HTERT RPE-1 (cell line): ENCODE results near the gene KIR2DL3.
"Not testable (repeated sequence)": the region's sequence is repeated elsewhere in the genome, so short reads cannot be mapped to it uniquely, and the experiment has no call there.

Source experiments
- in situ Hi-C: fragments of 300-500 bp; cut with MboI; formaldehyde crosslinking; loops from 4 replicates; pipeline ENCODE4 v1.14.3; 2020; ENCODE audit warnings: low sequenced_read_pairs

KIR2DL3 gene

GRCh38 chr19:54786091-54786723, 47.9 kb downstream of the KIR2DL3 start:
- in situ Hi-C loops: not testable (repeated sequence)

DNA sequence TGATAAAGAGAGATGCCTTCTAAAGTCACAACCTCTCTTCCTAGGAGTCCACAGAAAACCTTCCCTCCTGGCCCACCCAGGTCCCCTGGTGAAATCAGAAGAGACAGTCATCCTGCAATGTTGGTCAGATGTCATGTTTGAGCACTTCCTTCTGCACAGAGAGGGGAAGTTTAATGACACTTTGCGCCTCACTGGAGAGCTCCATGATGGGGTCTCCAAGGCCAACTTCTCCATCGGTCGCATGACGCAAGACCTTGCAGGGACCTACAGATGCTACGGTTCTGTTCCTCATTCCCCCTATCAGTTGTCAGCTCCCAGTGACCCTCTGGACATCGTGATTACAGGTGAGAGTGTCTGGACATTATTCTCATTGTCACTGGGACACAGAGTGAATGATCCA, 49.8 kb downstream of the KIR2DL3 start:
- in situ Hi-C loops: not testable (repeated sequence)

DNA sequence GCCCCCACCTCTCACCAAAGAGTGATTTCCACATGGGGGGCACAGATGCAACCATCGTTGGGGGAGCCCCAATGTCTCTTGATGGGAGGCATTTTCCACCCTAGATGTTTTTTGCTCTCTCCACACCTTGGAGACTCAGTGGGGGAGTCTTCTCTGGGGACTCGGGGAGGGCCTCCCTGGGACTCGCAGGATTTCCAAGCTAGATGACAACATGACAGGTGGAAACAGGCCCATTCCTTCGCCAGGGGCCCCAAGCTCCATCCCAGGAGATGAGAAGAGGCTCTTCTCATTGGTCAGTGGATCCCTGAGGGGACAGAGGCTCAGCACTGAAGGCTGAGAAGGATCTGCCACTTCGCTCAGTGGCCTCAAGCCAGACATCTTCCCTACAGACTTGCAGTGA, 52.4 kb downstream of the KIR2DL3 start:
- in situ Hi-C loops: no loop called here

GRCh38 chr19:54791476-54791875, 53.2 kb downstream of the KIR2DL3 start:
- in situ Hi-C loops: no loop called here

DNA sequence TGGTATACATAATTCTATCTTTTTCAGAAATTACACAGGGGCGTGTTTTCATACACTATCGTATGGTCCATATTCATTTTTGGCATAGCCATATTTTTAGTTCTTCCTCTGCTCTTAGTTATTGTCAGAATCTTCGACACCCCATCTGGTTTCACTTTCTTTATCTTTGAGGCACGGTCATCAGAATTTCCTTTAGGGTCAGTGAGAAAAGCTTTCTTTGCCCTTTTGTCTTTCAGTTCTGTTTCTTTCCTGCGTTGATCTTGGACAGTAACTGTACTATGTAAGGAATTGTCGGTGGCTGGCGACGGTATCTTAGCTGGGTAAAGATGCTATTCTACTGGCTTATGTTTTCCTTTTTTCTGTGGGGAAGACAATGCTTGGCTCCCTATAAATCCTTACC, 54.5 kb downstream of the KIR2DL3 start:
- in situ Hi-C loops: no loop called here

GRCh38 chr19:54795758-54796157, 57.4 kb downstream of the KIR2DL3 start:
- in situ Hi-C loops: no loop called here
